PC-9 (cell line): ENCODE data around the gene ALOX12.

Experiments used
- CTCF ChIP-seq: fragments of 200-600 bp; sonication (generic); conservative IDR thresholded peaks from 2 replicates; pipeline ENCODE4 v1.6.1; 2017; ENCODE audit warnings: mixed run types, antibody characterized with exemption, mild to moderate bottlenecking, moderate library complexity
- EZH2 ChIP-seq: fragments of 200-600 bp; sonication (generic); IDR thresholded peaks from 2 replicates; pipeline ENCODE4 v1.8.0; 2017; ENCODE audit warnings: antibody characterized with exemption, low read depth

GRCh38 chr17:7039832-7040231, 44.0 kb downstream of the ALOX12 start:
- TF ChIP-seq CTCF (no peak), EZH2 (no peak)
